ENCODE measurements around the gene MAFG.

The MAFG gene

DNA sequence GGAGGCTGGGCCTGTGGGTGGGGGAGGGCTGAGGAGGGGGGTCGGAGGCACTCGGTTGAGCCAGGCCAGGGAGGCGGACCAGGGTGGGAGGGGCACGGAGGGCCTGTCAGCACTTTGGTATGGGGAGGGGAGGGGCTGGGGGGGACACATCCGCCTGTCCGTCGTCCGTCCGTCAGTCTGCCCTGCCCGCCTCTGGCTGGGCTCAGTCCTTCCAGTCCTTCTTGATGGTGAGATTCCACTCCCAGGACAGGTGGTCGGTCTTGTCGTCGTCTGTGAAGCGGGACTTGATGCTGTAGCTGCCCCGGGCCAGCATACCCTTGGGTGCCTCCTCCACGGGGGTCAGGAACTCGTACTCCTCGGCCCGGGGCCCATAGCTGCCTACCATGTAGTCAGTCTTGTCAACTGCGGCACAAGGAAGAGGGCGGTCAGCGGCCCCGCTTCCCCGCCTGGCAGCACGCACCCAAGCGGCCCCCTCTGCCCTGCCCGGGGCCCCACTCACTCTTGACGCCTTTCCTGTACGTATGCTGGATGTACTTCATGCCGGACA, 58.8 kb downstream of the MAFG start:
- DNase-seq (ENCODE audit: low spot score) = peak; percentile 71
